Sciatic nerve (tissue), 2 donors: ENCODE data around the gene ISX. TPM values are rescaled to one million over a fixed set of nuclear protein-coding genes. Genes with fewer than 3 reads are reported as not detected.
"Not testable (repeated sequence)": the region's sequence is repeated elsewhere in the genome, so short reads cannot be mapped to it uniquely, and the experiment has no call there.

Source experiments
- ATAC-seq: fragments of 200-7000 bp; cut with Tn5 transposase; one replicate; pipeline ENCODE4 v1.9.1; 2020; ENCODE audit warnings: mild to moderate bottlenecking, moderate library complexity
- DNase-seq: peaks from one replicate; pipeline ENCODE4 v3.0.0-alpha.2; 2020; ENCODE audit warnings: low spot score
- intact Hi-C: fragments of 100-400 bp; cut with DNase I; formaldehyde crosslinking; loops from one replicate; pipeline ENCODE4 v1.14.2; 2022
- total RNA-seq: library from RNA; stranded (reverse); fragmentation: NEBNext Ultra II Directional; extraction: Animal tissue kit (Norgen Biotek cat#: 25700); gene quantifications from one replicate; pipeline ENCODE4 v1.2.1, GENCODE V29; 2021
- donor health status: DM: no; HTN: no; CAD: no.
- donor health status: DM: no; HTN: no; CAD: no.

ISX gene
- not detected for total RNA-seq

- ATAC-seq (no peak), DNase-seq (no peak)
- intact Hi-C loops = no loop called here
Measured at GRCh38 chr22:35065796-35066218, at the start of gene ISX. ISX (plus strand) TSS chr22:35066158; CDS start chr22:35067088, 930 bp downstream.

- ATAC-seq (no peak), DNase-seq (no peak)
- intact Hi-C loops = no loop called here
Measured at GRCh38 chr22:35016909-35017308, 49.0 kb upstream of the ISX start.

- DNase-seq = no peak
Measured at GRCh38 chr22:35018995-35019394, 47.0 kb upstream of the ISX start.

GRCh38 chr22:35020517-35020916 lies 45.4 kb upstream of the ISX start:
- ATAC-seq = no peak
- DNase-seq = no peak
- intact Hi-C loops = no loop called here

More at GRCh38 chr22:35018995-35019394, 47.0 kb upstream of the ISX start:
- ATAC-seq = no peak
- intact Hi-C loops = no loop called here

GRCh38 chr22:35021161-35021560 lies 44.8 kb upstream of the ISX start:
- no peak for DNase-seq
- ATAC-seq = peak; percentile 82
- intact Hi-C loops = no loop called here

GRCh38 chr22:35022291-35022690 lies 43.7 kb upstream of the ISX start:
- ATAC-seq = no peak
- DNase-seq = no peak
- intact Hi-C loops = no loop called here

- DNase-seq (peak; percentile 86), ATAC-seq (peak; percentile 66)
- intact Hi-C loops = no loop called here
Measured at GRCh38 chr22:35023692-35024363, 42.1 kb upstream of the ISX start.

GRCh38 chr22:35024364-35024692 lies 41.6 kb upstream of the ISX start:
- intact Hi-C loops = no loop called here
- DNase-seq (no peak), ATAC-seq (no peak)

GRCh38 chr22:35030112-35030511 lies 35.8 kb upstream of the ISX start:
- intact Hi-C loops, DNase-seq, ATAC-seq: not testable (repeated sequence)

GRCh38 chr22:35032571-35032970 lies 33.4 kb upstream of the ISX start:
- DNase-seq (no peak), ATAC-seq (no peak)
- intact Hi-C loops = no loop called here

GRCh38 chr22:35033635-35034296 lies 32.2 kb upstream of the ISX start:
- no peak for DNase-seq
- no peak for ATAC-seq
- intact Hi-C loops = no loop called here

- intact Hi-C loops = no loop called here
- ATAC-seq = no peak
- DNase-seq = no peak
Measured at GRCh38 chr22:35034963-35035362, 31.0 kb upstream of the ISX start.

GRCh38 chr22:35037089-35037488 lies 28.9 kb upstream of the ISX start:
- no peak for DNase-seq
- ATAC-seq = no peak
- intact Hi-C loops = no loop called here

GRCh38 chr22:35039625-35040024 lies 26.3 kb upstream of the ISX start:
- intact Hi-C loops = no loop called here
- no peak for ATAC-seq
- DNase-seq = no peak

- intact Hi-C loops = no loop called here
- ATAC-seq = no peak
- no peak for DNase-seq
Measured at GRCh38 chr22:35043252-35043933, 22.6 kb upstream of the ISX start.

- no peak for ATAC-seq
Measured at GRCh38 chr22:35043934-35044319, 22.0 kb upstream of the ISX start.

GRCh38 chr22:35044607-35045390 lies 21.2 kb upstream of the ISX start:
- ATAC-seq (no peak), DNase-seq (no peak)
- intact Hi-C loops = no loop called here

More at GRCh38 chr22:35043934-35044319, 22.0 kb upstream of the ISX start:
- intact Hi-C loops = no loop called here
- no peak for DNase-seq

GRCh38 chr22:35045451-35045850 lies 20.5 kb upstream of the ISX start:
- DNase-seq (no peak), ATAC-seq (no peak)
- intact Hi-C loops = no loop called here

GRCh38 chr22:35046744-35047462 lies 19.1 kb upstream of the ISX start:
- intact Hi-C loops = no loop called here
- DNase-seq (no peak), ATAC-seq (no peak)
